K562 (cell line): ENCODE measurements around the gene CDHR2. TPM values are rescaled to one million over a fixed set of nuclear protein-coding genes. Genes with fewer than 3 reads are reported as not detected.
A peak's percentile ranks its signal among the peaks of the same experiment; 100 is the strongest.

ENCODE experiments used
- FOXA3 ChIP-seq, 2 experiments: fragments of 450-650 bp in 1 of 2; sonication (generic) in 1 of 2; formaldehyde crosslinking; IDR thresholded peaks in 1 of 2; conservative IDR thresholded peaks in 1 of 2; 2 replicates each; pipeline versions ENCODE4 v1.4.0 to v1.8.0; 2020 to 2022; ENCODE audit warnings: mild to moderate bottlenecking in 2 of 2, missing genetic modification reagents in 1 of 2
- GABPB2 ChIP-seq: fragments of 250-450 bp; sonication (Bioruptor Pico); conservative IDR thresholded peaks from 2 replicates; pipeline ENCODE4 v1.5.1; 2021; ENCODE audit warnings: mild to moderate bottlenecking
- KDM1A ChIP-seq, 2 experiments: fragments of 450-650 bp; IDR thresholded peaks; 2 replicates each; pipeline ENCODE4 v1.6.1; 2016; ENCODE audit warnings: mild to moderate bottlenecking in 2 of 2
- SRSF3 ChIP-seq: fragments of 200-400 bp; formaldehyde crosslinking; IDR thresholded peaks from 2 replicates; pipeline ENCODE4 v1.6.1; 2016; ENCODE audit warnings: mild to moderate bottlenecking, low read length, moderate library complexity; ENCODE audit not compliant: insufficient read depth
- STAG1 ChIP-seq: sonication (generic); formaldehyde crosslinking; IDR thresholded peaks from 2 replicates; pipeline ENCODE4 v1.5.0; 2020; ENCODE audit warnings: missing genetic modification reagents, borderline replicate concordance
- ZNF384 ChIP-seq: IDR thresholded peaks from 2 replicates; pipeline ENCODE4 v1.6.1; 2012; ENCODE audit warnings: low read depth, low read length, improper control_type of control experiment
- polyA plus RNA-seq, 8 experiments: library from polyadenylated mRNA; depleted of rRNA in 4 of 8; stranded (reverse) in 5 of 8; unstranded in 3 of 8; fragments of >200 nt; fragmentation: Nextera tagmentation in 2 of 8; fragmentation: Illumina TruSeq in 1 of 8; extraction: Ambion mirVana in 2 of 8; extraction: Trizol in 1 of 8; gene quantifications; 2 replicates each; pipeline versions ENCODE4 v1.2.1 to v1.2.3, GENCODE V29; 2011 to 2014; ENCODE audit warnings: inconsistent platforms in 1 of 8, missing spikeins in 1 of 8
- total RNA-seq, 7 experiments: library from RNA; depleted of rRNA in 6 of 7; stranded (reverse); fragments of >200 nt in 6 of 7; fragmentation: Illumina TruSeq in 2 of 7; extraction: Trizol in 2 of 7; gene quantifications; 2 replicates each; pipeline versions ENCODE4 v1.2.1 to v1.2.3, GENCODE V29; 2011 to 2021; ENCODE audit warnings: low replicate concordance in 1 of 7
- TF ChIP-seq, protein P1 (sequence below): fragments of 200-800 bp; sonication (Bioruptor generic); IDR thresholded peaks from 2 replicates; pipeline ENCODE4 v1.6.1; 2017; ENCODE audit warnings: missing genetic modification characterization, missing compliant biosample characterization
- TF ChIP-seq, protein P2 (sequence below), 2 experiments: fragments of 450-650 bp; formaldehyde crosslinking in 1 of 2; IDR thresholded peaks; 2 replicates each; pipeline versions ENCODE4 v1.4.0 to v1.6.1; 2014 to 2020; ENCODE audit warnings: mild to moderate bottlenecking in 2 of 2, borderline replicate concordance in 1 of 2, low read depth in 1 of 2
- TF ChIP-seq, protein P3 (sequence below): fragments of 450-650 bp; IDR thresholded peaks from 2 replicates; pipeline ENCODE4 v1.6.1; 2016; ENCODE audit warnings: borderline replicate concordance
- TF ChIP-seq, protein P4 (sequence below): fragments of 150-350 bp; conservative IDR thresholded peaks from 2 replicates; pipeline ENCODE4 v1.6.1; 2014; ENCODE audit warnings: low read length

Gene CDHR2
- total and polyA plus RNA-seq, 9 of the 15 experiments (the other 6 are each of a cell fraction or from before 2014, with no cell fraction given): 0.01 to 0.62 (median 0.09) TPM; not detected in 2

DNA sequence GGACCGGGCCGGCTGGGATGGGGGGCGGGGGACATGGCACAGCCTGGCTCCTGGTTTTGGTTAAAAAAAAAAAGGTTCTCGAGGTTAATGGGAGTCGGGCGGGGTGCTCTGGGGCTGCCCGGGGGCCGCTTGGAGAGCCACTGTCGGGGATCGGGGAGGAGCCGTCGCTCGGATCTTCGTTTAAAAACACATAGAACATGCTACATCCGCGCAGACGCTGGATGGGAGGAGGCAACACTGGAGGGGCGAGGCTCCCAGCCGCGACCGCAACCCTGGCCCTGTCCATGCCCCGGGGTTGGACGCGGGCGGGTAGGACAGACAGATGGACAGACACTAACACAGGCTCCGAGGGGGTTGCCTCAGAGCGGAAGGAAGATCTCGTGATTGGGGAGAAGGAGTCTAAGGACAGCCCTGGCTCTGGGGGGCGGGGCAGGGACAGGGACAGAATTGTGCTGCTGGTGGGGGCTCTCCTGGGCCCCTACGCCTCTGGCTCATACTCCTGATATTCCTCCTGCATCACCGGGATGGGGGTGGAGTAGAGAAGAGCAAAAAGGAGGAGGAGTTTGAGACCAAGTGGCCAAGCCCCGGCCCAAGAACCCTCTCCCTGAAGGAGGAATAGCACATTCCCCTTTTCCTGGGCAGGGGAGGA lies 71.3 kb downstream of the CDHR2 start (continued):
- TF ChIP-seq, protein P1, sequence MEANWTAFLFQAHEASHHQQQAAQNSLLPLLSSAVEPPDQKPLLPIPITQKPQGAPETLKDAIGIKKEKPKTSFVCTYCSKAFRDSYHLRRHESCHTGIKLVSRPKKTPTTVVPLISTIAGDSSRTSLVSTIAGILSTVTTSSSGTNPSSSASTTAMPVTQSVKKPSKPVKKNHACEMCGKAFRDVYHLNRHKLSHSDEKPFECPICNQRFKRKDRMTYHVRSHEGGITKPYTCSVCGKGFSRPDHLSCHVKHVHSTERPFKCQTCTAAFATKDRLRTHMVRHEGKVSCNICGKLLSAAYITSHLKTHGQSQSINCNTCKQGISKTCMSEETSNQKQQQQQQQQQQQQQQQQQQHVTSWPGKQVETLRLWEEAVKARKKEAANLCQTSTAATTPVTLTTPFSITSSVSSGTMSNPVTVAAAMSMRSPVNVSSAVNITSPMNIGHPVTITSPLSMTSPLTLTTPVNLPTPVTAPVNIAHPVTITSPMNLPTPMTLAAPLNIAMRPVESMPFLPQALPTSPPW (CRISPR knock-in tag): peak; percentile 44
- TF ChIP-seq, protein P2, sequence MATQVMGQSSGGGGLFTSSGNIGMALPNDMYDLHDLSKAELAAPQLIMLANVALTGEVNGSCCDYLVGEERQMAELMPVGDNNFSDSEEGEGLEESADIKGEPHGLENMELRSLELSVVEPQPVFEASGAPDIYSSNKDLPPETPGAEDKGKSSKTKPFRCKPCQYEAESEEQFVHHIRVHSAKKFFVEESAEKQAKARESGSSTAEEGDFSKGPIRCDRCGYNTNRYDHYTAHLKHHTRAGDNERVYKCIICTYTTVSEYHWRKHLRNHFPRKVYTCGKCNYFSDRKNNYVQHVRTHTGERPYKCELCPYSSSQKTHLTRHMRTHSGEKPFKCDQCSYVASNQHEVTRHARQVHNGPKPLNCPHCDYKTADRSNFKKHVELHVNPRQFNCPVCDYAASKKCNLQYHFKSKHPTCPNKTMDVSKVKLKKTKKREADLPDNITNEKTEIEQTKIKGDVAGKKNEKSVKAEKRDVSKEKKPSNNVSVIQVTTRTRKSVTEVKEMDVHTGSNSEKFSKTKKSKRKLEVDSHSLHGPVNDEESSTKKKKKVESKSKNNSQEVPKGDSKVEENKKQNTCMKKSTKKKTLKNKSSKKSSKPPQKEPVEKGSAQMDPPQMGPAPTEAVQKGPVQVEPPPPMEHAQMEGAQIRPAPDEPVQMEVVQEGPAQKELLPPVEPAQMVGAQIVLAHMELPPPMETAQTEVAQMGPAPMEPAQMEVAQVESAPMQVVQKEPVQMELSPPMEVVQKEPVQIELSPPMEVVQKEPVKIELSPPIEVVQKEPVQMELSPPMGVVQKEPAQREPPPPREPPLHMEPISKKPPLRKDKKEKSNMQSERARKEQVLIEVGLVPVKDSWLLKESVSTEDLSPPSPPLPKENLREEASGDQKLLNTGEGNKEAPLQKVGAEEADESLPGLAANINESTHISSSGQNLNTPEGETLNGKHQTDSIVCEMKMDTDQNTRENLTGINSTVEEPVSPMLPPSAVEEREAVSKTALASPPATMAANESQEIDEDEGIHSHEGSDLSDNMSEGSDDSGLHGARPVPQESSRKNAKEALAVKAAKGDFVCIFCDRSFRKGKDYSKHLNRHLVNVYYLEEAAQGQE (IDR thresholded peaks at IDR 0.05; ENCODE audit: borderline replicate concordance): no peak
- TF ChIP-seq, protein P2 (CRISPR knock-in tag; IDR thresholded peaks at IDR 0.05; ENCODE audit: low read depth): no peak
- no peak for TF ChIP-seq KDM1A (IDR thresholded peaks at IDR 0.05)
- TF ChIP-seq SRSF3: no peak
- TF ChIP-seq, protein P3, sequence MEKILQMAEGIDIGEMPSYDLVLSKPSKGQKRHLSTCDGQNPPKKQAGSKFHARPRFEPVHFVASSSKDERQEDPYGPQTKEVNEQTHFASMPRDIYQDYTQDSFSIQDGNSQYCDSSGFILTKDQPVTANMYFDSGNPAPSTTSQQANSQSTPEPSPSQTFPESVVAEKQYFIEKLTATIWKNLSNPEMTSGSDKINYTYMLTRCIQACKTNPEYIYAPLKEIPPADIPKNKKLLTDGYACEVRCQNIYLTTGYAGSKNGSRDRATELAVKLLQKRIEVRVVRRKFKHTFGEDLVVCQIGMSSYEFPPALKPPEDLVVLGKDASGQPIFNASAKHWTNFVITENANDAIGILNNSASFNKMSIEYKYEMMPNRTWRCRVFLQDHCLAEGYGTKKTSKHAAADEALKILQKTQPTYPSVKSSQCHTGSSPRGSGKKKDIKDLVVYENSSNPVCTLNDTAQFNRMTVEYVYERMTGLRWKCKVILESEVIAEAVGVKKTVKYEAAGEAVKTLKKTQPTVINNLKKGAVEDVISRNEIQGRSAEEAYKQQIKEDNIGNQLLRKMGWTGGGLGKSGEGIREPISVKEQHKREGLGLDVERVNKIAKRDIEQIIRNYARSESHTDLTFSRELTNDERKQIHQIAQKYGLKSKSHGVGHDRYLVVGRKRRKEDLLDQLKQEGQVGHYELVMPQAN: no peak
- TF ChIP-seq GABPB2 (CRISPR knock-in tag): no peak
- TF ChIP-seq STAG1 (CRISPR knock-in tag): no peak
- no peak for TF ChIP-seq ZNF384
- TF ChIP-seq, protein P4, sequence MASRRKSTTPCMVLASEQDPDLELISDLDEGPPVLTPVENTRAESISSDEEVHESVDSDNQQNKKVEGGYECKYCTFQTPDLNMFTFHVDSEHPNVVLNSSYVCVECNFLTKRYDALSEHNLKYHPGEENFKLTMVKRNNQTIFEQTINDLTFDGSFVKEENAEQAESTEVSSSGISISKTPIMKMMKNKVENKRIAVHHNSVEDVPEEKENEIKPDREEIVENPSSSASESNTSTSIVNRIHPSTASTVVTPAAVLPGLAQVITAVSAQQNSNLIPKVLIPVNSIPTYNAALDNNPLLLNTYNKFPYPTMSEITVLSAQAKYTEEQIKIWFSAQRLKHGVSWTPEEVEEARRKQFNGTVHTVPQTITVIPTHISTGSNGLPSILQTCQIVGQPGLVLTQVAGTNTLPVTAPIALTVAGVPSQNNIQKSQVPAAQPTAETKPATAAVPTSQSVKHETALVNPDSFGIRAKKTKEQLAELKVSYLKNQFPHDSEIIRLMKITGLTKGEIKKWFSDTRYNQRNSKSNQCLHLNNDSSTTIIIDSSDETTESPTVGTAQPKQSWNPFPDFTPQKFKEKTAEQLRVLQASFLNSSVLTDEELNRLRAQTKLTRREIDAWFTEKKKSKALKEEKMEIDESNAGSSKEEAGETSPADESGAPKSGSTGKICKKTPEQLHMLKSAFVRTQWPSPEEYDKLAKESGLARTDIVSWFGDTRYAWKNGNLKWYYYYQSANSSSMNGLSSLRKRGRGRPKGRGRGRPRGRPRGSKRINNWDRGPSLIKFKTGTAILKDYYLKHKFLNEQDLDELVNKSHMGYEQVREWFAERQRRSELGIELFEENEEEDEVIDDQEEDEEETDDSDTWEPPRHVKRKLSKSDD: no peak
- TF ChIP-seq FOXA3 (CRISPR knock-in tag; conservative IDR thresholded peaks at IDR 0.05 in 1 of 2, IDR thresholded peaks at IDR 0.05 in 1 of 2): no peak
